ENCODE results near the gene LGALS13.
"Not testable (repeated sequence)": the region's sequence is repeated elsewhere in the genome, so short reads cannot be mapped to it uniquely, and the experiment has no call there.

The LGALS13 gene

DNA sequence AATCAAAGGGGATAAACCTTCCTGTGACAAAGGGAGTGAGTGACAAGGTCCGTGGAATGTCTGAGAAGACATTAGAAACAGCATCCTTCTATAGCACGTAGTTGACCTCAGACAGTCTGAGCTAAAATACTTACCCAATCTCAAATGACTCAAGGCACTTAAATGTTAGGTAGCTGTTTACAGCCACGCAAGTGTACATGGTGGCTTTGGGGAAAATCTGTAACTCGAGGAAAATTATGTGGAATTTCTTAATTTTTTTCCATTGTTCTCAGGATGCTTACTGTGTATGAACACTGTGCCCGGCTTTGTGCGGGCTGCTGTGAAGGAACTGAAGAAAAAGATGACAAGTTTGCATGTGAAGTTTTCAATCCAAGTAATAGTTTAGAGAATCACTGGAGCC lies 5.2 kb downstream of the LGALS13 start:
- TF ChIP-seq, protein P1, sequence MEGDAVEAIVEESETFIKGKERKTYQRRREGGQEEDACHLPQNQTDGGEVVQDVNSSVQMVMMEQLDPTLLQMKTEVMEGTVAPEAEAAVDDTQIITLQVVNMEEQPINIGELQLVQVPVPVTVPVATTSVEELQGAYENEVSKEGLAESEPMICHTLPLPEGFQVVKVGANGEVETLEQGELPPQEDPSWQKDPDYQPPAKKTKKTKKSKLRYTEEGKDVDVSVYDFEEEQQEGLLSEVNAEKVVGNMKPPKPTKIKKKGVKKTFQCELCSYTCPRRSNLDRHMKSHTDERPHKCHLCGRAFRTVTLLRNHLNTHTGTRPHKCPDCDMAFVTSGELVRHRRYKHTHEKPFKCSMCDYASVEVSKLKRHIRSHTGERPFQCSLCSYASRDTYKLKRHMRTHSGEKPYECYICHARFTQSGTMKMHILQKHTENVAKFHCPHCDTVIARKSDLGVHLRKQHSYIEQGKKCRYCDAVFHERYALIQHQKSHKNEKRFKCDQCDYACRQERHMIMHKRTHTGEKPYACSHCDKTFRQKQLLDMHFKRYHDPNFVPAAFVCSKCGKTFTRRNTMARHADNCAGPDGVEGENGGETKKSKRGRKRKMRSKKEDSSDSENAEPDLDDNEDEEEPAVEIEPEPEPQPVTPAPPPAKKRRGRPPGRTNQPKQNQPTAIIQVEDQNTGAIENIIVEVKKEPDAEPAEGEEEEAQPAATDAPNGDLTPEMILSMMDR (IDR thresholded peaks at IDR 0.05; ENCODE audit: low read depth, low read length): no peak
- H3K4me3 ChIP-seq (ENCODE audit: low read depth, low read length): no peak overlapping the region

DNA sequence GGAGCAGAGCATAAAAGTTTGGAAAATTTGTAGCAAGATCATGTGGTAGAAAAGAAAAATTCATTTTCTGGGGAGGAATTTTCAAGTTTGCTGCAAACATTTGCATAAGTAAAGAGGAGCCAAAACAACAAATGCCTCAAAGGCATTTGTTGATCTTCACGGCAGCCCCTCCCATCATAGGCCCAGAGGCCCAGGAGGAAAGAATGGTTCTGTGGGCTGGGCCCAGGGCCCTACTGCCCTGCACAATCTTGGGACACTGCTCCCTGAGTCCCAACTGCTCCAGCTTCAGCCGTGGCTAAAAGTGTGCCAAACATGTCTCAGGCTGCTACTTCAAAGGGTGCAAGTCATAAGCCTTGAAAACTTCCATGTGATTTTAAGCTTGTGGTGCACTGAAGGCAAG lies 11.3 kb downstream of the LGALS13 start:
- TF ChIP-seq, protein P1 (IDR thresholded peaks at IDR 0.05; ENCODE audit: low read depth, low read length): no peak
- no peak overlapping the region for H3K4me3 ChIP-seq (ENCODE audit: low read depth, low read length)

DNA sequence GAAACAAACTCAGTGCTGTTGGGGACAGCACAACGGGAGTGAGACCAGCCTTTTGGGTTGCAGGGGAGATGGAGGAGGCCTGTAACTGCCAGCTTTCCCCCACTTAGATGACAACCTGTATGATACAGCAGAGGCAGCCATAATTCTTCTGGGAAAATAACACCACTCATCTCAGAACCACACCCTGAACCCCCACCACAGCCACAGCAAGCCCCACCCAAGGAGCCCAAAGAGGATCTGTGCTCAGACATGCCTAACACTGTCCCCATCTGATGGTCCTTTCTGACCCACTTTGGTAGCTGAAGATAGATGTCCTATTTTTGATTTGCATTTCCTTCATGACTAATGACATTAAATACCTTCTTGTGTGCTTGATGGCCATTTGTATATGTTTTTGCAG lies 15.4 kb downstream of the LGALS13 start:
- TF ChIP-seq, protein P1 (IDR thresholded peaks at IDR 0.05; ENCODE audit: low read depth, low read length): no peak
- H3K4me3 ChIP-seq (ENCODE audit: low read depth, low read length): no peak overlapping the region

DNA sequence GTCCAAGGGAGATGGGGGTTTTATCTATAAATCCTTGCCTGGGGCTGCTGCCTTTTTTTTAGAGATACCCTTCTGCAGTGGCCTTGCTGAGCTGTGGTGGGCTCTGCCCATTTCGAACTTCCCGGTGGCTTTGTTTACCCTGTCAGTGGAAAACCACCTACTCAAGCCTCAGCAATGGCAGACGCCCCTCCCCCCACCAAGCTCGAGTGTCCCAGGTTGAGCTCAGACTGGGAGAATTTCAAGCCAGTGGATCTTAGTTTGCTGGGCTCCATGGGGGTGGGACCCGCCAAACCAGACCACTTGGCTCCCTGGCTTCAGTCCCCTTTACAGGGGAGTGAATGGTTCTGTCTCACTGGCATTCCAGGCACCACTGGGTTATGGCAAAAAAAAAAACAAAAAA lies 21.6 kb downstream of the LGALS13 start:
- no peak overlapping the region for H3K4me3 ChIP-seq (ENCODE audit: low read depth, low read length)
- TF ChIP-seq, protein P1 (IDR thresholded peaks at IDR 0.05; ENCODE audit: low read depth, low read length): no peak

DNA sequence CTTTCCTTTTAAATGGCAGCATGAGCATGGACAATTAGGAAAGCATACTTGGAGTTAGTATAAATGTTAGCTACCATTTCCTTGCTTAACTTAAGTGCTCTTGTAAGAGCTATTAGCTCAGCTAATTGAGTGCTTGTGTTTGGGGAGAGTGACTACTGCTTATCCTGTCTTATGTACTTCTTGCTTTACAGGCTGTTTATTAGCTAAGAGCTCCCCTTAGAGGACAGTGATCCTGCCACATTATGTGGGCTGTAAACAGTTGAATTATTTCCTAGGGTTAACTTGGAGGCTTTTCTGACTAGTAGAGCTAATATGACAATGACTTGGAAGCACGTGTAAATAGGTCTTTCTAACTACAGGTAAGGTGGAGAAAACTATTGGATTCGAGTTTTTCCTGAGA lies 25.3 kb downstream of the LGALS13 start:
- not testable (repeated sequence) for H3K4me3 ChIP-seq (ENCODE audit: low read depth, low read length)

DNA sequence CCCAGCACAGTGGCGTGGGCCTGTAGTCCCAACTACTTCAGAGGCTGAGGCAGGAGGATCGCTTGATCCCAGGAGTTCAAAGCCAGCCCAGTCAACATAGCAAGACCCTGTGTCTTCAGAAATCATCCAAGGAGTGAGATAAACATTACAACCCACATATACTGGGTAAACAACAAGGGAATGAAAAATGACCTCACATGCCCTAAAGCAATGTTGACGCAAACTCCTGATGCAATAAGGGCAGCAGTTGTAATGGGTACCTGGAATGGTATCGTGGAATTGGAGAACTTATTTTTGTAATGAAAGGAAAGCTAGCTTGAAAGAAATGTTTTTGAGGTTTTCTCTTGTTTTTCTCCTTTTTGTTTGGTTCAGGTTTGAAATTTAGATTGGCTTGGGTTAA lies 28.9 kb downstream of the LGALS13 start:
- TF ChIP-seq, protein P1 (IDR thresholded peaks at IDR 0.05; ENCODE audit: low read depth, low read length): no peak

DNA sequence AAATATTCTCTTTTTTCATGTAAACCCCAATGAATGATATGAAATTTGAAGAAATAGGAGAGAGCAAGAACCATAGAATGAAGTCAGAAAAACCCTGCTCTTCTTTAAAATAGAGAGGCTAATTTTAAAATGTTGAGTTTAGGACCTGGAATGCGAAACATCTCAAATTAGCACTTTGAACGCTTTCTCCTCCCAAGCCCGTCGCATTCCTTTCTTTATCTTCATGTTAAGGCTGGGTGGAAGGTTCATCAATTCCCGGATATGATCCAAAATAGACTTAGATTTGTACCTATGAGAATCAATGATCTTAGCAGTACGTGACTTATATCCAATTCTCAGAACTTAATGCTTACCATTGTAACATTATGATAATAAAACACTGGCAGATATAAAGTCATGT lies 29.3 kb downstream of the LGALS13 start:
- TF ChIP-seq, protein P1 (IDR thresholded peaks at IDR 0.05; ENCODE audit: low read depth, low read length): no peak
- H3K4me3 ChIP-seq (ENCODE audit: low read depth, low read length): no peak overlapping the region

More for the DNA sequence above, 28.9 kb downstream of the LGALS13 start:
- no peak overlapping the region for H3K4me3 ChIP-seq (ENCODE audit: low read depth, low read length)

DNA sequence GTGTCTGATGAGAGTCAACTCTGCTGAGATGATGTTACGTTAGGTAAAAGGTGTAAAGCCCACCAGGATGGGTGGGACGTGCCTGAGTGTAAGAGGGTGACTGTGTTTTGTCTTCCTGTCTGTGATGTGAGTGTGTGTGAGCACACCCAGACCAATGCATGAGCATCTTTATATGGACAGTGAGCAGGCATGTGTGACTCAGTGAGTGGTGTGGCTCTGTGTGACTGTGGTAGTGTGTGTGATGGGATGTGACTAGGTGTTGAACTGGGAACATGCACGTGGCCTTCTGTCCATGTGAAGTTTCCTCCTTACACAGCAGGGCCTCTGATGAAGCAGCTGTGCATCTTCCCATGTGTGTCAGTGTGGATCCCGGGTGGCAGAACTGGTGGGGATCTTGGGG lies 35.6 kb downstream of the LGALS13 start:
- TF ChIP-seq, protein P1 (IDR thresholded peaks at IDR 0.05; ENCODE audit: low read depth, low read length): no peak
- H3K4me3 ChIP-seq (ENCODE audit: low read depth, low read length): no peak overlapping the region

Measured in WI38 (cell line).